Stimulated activated naive CD8-positive, alpha-beta T cell treated with anti-CD3 and anti-CD28 coated beads, Interleukin-15, Interleukin-2, amounts not matched to agents 100 U/mL and 50 U/mL, for 24 hours (primary cell): ENCODE data around the gene SEMA4F.

Source experiments
- ATAC-seq: fragments of 150-1000 bp; cut with Tn5 transposase; one replicate; pipeline ENCODE4 v1.10.0; 2021
- DNase-seq: peaks from one replicate; pipeline ENCODE4 v3.0.0; 2021

SEMA4F gene

DNA sequence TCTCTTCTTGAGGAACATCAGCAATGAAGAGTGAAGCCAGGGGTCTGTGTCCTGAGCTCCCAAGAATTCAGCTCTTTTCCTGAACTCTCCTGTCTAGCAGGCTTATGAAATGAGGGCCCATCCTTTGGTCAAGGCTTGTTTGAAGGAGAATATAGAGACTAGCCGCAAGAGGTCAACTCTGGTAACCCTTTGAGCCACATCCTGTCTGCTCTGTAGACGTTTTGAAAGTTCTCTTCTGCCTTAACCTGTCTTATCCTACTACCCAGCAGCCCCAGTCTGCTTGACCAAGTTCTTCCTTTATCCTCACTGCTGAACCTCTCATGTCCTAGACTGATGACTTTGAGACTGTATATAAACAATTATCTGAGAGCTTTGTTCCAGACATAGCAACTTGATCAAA lies 5.4 kb downstream of the SEMA4F start:
- no peak for DNase-seq
- ATAC-seq = no peak

DNA sequence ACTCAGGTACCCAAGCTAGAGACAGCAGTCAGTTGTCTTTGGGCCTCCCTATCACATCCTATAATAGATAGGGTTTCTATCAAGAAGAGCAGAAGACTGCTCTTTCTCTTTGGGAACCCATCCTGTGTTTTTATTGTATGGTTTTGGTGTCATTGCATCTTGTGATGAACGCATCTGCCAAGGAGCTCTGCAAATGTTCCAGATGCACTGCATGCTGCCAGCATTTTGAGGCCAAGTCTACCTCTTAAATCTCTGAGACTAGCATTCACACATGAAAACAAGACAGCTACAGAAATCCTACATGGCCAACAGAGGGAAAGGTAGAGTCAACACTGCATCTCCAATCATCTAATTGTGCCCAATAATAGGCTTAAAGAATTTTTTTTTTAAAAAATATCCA lies 14.0 kb downstream of the SEMA4F start:
- DNase-seq (no peak), ATAC-seq (no peak)

DNA sequence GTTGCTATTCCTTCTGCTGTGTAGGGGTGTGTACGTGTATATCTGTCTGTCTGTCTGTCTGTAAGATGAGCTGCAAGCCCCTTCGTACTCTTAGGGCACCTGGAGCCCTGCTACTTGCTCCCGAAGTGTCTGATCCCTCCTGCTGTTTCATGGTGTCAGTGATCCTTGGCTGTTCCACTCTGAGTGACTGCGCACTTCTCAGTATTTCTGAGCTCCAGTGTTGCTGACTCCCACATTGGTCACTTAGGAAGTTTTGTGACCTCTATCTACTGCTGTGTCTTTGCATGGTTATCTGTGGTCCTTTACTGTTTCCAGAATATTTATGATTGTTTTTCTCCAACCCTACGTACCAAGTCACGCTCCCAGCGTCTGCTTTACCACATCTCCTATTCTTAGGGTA lies 16.2 kb downstream of the SEMA4F start:
- ATAC-seq (no peak), DNase-seq (no peak)

DNA sequence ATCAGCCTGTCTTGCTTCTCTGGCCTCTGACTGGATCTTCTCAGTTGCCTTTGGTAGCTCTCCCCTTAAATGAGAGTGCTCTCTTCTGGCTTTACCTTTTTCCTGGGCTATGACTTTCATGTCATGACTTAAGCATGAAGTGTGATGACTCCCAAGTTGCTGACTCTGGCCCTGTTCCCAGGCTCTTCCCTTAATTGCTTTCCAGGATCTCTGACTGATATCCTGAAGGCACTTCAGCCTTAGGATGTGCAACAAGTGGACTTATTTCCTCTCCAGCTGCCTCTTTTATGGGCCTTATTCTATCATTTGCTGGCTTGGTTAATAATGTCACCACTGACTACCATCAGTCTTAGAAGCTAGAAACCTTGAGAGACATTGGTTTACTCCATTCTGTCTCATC lies 17.4 kb downstream of the SEMA4F start:
- ATAC-seq (no peak), DNase-seq (no peak)

DNA sequence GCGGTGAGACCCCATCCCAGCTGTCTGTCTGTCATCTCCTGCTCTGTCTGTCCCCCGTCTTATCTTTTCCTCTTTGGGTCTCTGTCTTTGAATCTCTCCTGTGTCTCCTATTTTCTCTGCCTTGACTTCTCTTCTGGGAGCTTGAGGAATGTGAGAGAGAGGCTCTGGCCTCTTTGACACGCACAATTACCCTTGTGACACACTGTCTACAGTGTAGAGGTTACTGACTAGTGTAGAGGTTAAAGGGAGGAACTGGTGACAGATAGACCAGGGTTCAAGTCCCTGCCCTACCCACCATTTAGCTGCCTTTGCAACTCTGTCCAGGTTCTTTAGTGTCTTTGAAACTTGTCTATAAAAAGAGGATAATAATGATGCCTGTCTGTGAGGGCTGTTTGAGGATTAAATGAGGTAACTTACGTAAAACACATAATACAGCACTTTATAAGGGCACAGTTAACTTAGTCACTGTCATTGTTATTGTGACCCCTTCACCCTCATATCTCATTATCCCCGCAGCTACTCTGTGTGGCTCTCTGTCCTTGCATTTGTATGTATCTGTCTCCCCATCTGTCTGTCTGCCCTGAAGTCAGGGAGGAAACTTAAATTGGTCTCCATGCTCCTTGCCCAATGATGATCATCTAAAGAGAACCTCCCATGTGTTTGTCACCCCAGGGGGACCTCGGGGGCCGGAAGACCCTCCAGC lies 19.9 kb downstream of the SEMA4F start:
- no peak for DNase-seq
- ATAC-seq = peak; percentile 32

DNA sequence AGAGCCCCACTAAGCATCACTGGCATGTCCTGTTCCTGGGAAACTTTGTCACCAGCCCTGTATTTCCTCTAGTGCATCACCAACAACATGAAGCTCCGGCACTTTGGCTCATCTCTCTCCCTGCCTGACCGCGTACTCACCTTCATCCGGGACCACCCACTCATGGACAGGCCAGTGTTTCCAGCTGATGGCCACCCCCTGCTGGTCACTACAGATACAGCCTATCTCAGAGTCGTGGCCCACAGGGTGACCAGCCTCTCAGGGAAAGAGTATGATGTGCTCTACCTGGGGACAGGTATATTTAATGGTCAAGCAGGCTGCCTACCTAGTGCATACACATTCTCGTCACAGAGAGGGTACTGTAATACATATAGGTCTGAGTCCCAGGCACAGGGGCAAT lies 21.0 kb downstream of the SEMA4F start:
- ATAC-seq = no peak
- no peak for DNase-seq

DNA sequence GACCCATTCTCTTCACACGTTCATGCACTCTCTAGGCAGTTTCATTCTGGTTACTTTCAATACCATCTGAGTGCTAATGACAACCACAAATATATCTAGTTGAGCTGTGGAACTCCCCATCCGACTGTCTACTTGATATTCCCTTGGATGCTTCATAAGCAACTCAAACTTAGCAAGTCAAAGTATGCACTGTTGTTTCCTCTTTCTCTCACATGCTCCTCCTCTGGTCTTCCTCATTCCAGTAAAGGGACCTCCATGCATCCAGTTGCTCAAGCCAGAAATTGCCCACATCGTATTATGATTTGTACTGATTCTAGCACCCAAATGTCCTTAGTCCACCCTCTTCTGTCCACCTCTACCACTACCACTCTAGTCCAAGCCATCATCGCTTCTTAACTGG lies 22.3 kb downstream of the SEMA4F start:
- no peak for DNase-seq
- ATAC-seq = no peak

DNA sequence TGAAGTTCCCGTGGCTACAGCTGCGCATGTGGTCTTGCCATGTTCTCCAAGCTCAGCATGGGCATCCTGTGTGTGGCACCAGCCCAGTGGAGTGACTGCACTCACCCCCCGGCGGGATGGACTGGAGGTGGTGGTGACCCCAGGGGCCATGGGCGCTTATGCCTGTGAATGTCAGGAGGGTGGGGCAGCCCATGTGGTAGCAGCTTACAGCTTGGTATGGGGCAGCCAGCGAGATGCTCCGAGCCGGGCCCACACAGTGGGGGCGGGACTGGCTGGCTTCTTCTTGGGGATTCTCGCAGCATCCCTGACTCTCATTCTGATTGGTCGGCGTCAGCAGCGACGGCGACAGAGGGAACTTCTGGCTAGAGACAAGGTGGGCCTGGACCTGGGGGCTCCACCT lies 25.6 kb downstream of the SEMA4F start:
- DNase-seq = no peak
- ATAC-seq = no peak

DNA sequence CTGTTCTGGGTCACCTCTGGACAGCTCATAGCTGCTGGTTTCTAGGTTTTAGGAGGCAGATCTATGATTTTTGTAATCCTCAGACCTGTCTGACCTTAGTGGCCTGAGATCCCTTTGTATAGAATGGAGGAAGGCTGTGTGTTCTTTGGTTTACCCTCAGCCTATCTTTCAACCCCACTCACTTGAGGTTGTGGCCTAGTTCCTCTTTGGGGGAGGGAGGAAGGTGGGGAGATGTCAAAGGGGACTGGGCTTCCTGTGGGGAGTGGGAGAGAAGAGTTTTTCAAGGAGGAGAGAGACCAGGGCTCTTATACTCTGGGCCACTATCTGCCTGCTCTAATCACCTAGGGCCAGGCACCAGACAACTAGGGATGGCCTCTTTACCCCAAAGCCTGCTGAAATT lies 28.5 kb downstream of the SEMA4F start:
- no peak for ATAC-seq
- DNase-seq = no peak

DNA sequence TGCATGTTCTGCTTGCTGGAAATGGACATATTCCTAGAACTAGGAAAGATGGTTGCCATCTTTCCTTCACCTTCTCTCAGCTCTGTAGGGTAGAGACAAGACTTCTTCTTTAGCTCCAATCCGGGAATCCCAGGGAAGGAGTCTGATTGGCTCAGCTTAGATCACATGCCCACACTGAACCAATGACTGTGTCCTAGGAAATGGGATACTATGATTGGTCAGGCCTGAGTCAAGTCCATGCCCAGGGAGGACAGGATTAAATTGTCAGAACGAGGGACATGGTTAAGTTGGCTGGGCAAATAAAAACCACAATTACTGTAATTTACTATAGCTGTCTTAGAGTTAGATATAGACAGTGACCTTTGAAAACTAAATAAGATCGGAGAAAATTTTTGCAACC lies 31.4 kb downstream of the SEMA4F start:
- ATAC-seq (no peak), DNase-seq (no peak)

DNA sequence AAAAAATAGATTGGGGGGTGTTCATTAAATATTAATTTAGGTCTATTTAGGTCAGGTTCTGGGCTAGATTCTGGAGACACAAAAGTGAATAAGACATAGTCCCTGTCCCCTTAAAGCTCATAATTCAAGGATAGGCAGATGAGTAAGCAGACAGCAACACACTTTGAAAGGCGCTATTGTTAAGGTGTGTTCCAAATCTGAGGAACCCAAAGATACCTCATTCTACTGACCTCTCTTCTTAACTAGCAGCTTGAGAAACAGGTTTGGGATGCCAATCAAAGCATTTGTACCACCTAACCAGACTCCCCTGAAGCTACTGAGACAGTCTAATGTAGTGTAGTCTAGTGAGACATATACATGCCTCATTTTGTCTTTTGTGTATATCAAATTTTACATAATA lies 34.8 kb downstream of the SEMA4F start:
- DNase-seq (no peak), ATAC-seq (no peak)

DNA sequence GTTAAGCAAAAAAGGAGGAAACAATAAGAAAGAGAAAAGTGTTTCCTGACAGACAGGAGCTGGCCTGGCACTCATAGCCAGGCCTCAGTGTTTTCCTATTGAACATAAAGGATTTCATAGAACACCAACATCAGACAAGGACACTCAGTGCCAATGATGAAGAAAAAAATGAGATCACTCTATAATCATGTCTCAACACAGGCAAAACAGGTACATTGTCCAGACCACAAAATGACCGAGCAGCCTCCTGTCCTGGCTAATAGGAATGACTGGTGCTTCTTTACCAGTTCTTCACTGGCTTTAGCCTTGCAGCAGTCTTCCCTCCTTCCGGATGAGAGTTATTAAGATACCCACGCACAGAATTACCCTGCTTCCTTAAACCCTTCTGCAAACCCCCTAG lies 35.6 kb downstream of the SEMA4F start:
- no peak for ATAC-seq

DNA sequence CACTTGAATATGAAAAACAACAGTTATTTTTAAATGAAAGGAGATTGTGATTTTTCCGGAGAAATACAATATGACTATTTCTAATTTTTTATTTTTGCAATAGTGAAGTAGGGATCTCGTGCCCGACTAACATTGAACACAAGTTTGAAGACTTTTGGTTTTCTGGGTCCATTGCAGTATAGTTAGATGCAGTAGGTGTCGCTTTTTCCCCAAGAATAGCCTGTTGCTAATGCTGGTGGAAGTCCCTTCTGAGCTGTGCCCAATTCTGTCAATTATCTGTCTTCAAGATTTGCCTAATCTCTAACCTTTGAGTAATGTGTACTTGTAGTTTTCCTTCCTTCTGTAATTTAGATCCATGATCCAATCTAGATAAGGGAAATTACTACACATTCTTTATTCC lies 36.5 kb downstream of the SEMA4F start:
- ATAC-seq (peak; percentile 55), DNase-seq (peak; percentile 7)

More for the DNA sequence above, 35.6 kb downstream of the SEMA4F start:
- DNase-seq = no peak

DNA sequence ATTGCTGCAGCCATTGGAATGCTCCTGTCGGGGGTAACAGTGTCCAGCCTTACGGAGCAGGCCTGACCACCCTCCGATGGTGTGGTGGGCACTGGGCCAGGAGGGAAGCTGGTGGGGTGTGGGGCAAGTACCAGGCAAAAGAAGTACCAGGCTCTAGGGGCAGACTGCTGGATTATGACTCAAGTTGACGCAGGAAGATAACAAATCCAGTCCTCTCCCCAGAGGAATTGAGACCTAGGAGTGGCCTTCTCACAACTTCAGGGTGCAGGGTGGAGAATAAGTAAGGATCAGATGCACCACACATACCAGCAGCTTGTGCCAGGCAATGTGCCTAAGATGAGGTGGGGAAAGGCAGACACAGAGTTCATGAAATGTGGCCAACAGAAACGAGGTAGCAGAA lies 37.9 kb downstream of the SEMA4F start:
- DNase-seq (no peak), ATAC-seq (no peak)

DNA sequence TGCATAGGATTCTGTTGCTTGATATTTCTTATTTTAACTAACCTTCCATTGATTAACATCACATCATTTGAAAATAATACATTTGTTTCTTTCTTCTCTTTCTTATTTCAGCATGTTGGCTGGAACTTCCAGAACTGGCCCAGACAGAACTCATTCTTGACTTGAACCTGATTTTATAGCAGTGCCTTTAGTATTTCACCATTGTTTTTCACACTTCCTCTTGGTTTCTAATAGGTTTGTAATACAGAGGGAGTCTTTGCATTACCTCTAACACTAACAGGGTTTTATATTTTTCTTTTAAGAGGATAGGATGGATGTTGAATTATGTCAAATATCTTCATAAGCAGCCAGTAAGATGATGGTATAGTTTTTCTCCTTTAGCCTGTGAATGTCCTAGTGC lies 39.2 kb downstream of the SEMA4F start:
- ATAC-seq = no peak
- no peak for DNase-seq

DNA sequence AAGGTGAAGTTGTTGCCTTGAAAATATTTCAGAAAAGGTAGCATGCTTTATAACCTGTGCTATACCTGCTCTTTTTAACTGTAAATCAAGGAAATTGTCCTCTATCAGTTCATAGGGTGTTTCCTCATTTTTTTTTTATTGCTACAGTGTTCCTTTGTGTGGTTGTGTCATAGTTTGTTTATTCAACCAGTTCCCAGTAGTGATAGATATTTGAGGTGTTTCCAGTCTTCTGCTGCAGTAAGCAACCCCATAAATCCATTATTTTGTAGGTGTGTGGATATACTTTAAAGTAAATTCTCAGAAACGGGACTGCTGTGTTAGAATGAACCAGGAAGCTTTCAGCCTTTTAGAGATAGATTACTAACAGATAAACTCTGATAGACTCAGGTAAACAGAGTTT lies 39.6 kb downstream of the SEMA4F start:
- ATAC-seq = no peak
- DNase-seq = no peak

DNA sequence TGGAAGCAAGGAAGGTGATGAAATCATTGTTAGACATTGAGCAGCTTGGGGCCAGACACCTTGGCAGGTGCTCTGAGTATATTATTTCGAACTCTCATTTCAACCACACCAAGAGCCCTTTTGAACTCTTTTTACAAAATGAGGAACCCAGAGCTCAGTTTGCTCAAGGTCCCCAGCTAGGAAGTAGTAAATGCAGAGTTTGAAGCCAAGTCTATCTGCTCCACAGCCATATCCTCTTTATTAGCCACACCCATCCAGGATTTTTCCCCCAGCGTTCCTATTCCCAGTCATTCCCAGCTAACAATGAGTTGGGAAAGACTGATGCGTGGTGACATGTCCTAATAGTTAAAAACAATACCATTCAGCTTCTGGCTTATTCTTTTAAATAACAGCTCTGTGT lies 40.2 kb downstream of the SEMA4F start:
- ATAC-seq = no peak

DNA sequence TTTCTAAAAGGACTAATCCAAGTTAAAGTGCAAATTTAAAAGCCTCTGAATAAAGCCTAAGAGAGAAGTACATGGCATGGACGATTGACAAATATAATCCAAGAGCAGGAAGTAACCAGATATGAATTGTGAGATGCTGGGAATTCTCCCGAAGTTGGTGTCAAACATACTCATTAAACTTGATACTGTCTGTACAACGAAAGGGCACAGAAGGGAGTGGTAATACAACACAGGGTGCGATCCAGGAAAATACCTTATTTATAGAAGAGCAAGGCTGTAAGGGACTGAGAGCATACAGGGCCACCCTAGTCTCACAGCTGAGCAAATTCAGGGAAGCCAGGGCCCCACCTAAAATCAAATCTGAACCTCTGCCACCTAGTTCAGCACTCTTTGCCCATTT lies 41.6 kb downstream of the SEMA4F start:
- DNase-seq (no peak), ATAC-seq (no peak)

More for the DNA sequence above, 40.2 kb downstream of the SEMA4F start:
- DNase-seq = no peak

DNA sequence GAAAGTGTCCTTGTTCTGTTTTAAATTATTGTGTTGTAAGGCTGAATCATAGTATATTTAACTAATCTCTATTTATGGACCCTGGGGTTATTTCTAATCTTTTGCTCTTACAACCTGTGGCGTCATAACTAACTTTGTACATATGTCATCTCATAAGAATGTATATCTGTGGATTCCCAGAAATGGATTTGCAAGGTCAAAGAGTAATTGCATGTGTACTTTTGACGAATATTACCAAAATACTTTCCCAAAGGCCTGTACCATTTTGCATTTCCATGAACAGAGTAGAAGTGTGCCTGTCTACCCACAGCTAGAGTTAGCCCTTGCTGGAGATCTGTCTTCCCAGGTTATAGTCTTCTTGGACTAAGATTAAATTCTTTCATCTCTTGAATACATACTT lies 42.8 kb downstream of the SEMA4F start:
- ATAC-seq (no peak), DNase-seq (no peak)

DNA sequence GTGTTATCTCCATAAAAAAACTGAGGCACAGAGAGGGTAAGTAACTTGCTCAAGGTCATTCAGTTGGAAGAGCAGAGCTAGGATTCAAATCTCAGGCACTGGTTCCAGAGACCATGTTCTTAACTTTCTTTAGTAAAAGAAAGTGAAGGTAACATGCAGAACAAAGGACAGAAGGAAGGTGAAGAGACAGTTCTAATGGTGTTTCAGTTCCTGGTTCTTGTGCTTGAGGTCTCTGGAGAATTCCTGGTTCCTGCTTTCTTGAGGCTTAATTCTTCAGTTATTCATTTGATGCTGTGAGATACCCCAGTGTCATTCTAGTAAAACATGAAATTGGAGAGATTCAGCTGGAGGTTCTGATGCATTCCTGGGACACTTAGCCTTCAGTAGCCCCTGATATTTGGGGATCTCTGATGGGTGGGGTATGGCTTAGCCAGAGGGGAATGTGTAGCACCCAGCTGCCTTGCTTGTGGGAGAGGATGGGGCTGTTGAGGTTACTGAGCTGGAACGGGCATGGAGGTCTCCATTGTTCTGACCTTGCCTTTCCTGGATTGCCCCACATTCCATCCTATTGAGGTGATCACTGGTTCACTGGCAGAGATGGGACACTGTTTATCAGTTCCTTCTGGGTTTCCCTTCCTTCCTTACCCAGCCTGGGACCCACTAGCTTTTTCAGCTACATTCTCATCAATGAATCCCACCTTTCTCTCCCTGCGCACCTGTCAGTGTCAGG lies 46.8 kb downstream of the SEMA4F start:
- DNase-seq = no peak
- no peak for ATAC-seq

DNA sequence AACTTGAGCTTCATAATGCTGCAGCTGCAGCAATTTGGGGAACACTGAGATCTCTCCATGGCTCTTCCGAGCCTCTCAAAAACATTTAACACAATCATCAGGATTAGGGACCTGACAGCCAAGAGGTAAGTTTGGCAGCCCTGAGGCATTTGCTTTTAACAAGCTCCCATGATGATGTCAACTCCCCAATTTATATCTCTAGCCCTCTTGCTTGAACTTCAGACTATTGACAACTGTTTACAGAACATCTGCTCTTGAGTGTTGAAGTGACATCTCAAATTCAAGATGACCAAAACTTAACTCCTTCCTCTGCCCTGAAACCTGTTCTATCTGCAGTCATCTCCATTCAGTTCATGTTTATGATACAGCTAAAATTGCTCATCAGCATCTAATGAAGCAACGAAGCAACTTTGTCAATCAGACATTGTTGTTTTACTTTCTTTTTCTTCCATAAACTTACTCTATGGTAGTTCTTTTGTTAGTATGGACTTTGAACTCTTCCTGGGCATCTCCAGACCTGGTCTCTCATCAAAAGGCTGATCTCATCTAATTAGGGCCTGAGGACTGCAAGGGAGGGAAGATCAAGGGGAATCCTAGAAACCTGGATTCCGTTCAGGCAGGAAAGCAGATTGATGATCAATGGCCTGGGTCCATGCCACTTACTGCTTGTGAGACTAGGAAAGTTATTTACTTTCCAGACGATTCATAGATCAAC lies 48.1 kb downstream of the SEMA4F start:
- no peak for ATAC-seq
- DNase-seq = no peak

DNA sequence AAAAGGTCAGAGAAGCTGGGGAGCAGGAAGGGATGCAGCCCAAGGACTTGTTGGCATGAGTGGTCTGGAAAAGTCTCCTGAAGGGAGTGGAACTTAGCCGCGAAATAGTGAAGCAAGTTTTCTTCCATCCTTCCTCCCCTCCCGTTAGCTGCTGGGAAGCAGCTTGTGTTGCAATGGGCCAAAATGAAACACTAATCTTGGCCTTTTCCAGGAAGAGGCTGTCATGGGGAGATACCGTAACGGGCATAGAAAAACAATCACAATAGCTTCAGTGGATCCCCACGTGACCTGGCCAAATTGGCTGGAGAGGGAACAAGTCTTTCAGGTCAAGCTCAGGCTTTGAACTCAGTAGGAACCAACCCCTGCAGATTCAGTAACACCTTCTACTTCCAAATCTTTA lies 49.3 kb downstream of the SEMA4F start:
- DNase-seq (no peak), ATAC-seq (no peak)

DNA sequence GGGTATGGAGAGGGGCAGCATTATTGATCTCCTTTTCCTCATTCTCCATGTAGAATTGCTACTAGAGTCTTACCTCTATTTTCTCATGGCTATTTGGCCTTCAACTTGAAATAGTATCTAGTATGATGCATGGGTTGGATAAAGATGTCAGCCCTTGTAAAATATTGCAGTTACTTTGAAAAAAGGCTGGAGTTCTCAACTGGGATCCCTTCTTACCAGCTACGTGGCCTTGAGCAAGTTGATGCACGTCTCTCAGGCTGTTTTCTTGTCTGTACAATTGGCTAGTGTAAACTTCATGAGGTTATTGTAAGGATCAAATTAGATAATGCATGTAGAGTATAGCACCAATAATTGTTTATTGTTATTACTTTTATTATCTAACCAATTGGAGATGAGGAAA lies 50.2 kb downstream of the SEMA4F start:
- ATAC-seq (no peak), DNase-seq (no peak)

DNA sequence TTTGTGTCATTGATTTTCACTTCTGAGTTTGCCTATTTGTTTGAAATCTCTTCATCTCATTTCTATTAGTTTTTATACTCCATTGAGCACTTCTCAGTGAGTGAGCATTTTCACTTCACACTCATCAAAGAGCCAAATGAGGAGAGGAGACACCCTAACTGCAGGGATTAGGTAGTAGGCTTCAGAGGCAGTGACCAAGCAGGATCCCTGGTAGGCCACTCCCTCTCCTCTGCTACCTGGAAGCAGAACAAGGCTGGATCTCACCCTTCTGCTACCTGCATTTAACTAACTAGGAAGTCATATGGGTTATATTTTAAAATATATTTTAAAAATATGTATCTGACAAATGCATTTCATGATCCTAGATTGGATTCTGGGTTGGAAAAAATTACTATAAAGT lies 52.7 kb downstream of the SEMA4F start:
- ATAC-seq = no peak
- DNase-seq = no peak
